Smooth muscle cell of the brain vasculature (primary cell): Measurements from ENCODE around the gene MPI.
A peak's percentile ranks its signal among the peaks of the same experiment; 100 is the strongest.
"Not testable (repeated sequence)": the region's sequence is repeated elsewhere in the genome, so short reads cannot be mapped to it uniquely, and the experiment has no call there.

Source experiments
- DNase-seq: peaks from one replicate; pipeline ENCODE4 v3.0.0-alpha.2; 2012; ENCODE audit warnings: low read depth, low spot score

MPI gene

DNA sequence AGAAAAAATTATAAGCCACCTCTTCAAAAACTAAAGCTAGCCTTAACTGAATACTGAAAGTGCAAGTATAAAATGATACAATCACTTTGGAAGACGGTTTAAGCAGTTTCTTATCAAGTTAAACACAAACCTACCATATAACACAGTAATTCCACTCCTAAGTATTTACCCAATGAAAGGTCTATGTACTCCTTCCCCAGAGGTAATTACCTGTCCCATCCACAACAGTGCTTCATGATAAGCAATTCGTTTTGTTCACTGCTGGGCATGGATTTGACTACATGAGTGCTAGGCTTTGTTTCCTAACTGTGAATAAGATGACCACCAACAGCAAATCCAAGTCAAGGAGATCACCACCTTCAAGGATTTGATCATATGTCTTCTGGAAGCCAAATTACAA is 43.7 kb downstream of the MPI start:
- DNase-seq = no peak

DNA sequence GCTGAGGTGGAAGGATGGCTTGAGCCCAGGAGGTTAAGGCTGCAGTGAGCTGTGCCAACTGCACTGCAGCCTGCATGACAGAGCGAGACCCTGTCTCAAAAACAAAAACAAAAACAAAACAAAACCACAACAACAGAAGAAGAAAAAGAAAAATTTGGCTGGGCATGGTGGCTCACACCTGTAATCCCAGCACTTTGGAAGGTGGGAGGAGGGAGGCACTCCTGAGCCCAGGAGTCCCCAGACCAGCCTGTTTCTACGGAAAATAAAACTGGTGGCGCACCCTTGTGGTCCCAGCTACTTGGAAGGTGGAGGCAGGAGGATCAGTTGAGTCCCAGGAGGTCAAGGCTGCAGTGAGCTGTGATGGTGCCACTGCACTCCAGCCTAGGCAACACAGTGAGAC is 45.4 kb downstream of the MPI start:
- not testable (repeated sequence) for DNase-seq

GRCh38 chr15:74937272-74937589 is 47.4 kb downstream of the MPI start:
- DNase-seq = no peak

DNA sequence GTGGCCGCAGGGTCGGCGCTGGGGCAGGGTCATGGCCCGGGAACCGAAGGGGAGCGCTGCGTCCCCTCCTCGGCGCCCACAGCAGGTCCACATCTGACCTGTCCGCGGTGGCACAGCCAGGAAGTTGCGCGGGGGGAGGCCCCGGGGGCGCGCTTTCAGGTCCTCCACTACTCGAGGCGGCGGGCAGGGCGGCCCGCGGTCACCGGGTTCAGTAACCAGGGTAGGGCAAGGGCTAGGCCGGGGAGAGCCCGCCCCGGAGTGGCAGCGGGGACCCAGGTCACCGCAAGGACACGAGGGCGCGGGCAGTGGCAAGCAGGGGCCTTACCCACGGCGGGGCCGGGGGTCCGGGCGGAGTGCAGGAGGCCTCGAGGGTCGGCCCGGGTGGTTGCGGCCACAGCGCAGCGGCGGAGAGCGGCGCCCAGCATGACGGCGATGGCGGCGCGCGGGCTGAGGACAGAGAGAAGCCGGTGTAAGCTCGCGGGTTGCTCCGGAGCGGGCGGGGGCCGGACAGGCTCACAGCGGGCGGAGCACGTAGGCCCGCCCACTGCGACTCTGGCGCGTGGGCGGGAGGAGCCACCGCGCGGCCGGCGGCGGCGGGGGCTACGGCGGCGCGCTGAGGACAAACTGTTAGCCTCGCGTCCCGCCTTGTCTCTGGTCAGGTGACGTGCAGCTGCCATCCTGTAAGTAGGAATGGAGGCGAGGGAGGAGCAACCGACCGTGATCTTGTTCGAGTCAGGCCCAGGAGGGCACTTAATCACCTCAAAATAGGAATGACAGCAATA is 47.9 kb downstream of the MPI start, which contains the start of gene COX5A:
COX5A (minus strand) TSS at position 484 of the 782 bp plus-strand sequence; CDS start at position 425, 59 bp downstream.
- DNase-seq = peak; percentile 91

DNA sequence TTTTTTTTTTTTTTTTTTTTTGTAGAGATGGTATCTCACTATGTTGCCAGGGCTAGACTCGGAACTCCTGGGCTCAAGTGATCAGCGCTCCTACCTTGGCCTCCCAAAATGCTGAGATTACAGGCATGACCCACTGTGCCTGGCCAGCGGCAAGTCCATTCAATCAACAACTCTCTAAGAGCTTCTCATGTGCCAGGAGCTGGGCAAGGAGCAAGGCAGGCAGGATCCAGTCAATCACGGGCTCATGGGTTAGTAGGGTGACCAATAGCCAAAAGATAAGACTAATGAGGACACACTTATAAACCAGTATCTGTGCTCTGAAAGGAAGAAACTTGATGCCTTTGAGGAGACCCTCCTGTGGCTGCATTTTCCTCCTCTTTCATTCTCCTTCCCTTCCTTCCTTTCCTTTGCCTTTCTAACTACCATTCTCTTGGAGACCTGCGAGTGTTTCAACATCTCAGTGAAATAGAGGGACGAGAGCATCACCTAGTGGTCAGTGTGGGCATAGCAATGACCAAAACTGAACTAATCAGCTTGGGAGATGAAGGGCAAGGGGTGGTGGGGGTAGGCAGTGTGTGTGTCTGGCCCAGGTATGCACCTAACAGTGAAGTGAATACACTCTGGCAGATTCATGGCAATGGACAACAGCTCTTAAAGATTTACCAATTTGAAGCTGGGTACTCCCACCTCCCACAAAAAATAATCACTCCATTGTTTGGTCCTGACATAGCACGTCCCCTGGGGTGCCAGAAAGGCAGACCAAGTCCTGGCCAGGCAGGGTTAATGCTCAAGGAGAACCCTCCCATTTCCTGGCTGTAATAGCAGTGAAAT is 60.5 kb downstream of the MPI start:
- DNase-seq = no peak

DNA sequence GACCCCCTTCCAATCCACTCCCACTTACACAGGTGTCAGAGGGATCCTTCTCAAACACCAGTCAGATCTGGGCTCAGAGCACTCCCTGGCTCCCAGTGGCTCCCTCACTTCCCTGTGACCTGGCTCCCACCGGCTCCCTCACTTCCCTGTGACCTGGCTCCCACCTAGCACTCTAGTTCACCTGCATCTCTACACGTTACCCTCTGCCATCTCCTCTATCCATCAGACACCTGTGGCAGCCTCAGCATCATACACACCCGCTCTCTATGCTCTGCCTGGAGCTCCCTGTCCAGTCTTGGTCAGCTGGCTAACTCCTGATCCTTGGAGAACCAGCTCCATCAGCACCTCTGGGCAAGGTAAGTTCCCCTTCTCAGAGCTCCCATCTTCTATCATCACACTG is 61.2 kb downstream of the MPI start:
- DNase-seq = no peak
